Stimulated activated naive CD4-positive, alpha-beta T cell (primary cell): ENCODE measurements around the gene PCDHGB3.
A peak's percentile ranks its signal among the peaks of the same experiment; 100 is the strongest.
"Not testable (repeated sequence)": the region's sequence is repeated elsewhere in the genome, so short reads cannot be mapped to it uniquely, and the experiment has no call there.

ENCODE experiments used
- DNase-seq, 6 experiments: peaks; one replicate each; lab custom pipeline; 2025; lab: John Stamatoyannopoulos, UW

Gene PCDHGB3

GRCh38 chr5:141392429-141393198, 22.6 kb downstream of the PCDHGB3 start, which contains the start of gene PCDHGA8:
Gene PCDHGA8 (plus strand): TSS chr5:141392633. CDS start chr5:141392814, 181 bp downstream.
- no peak for DNase-seq

- no peak for DNase-seq
Observed at GRCh38 chr5:141393267-141393666, 23.2 kb downstream of the PCDHGB3 start.

GRCh38 chr5:141394401-141395187, 24.6 kb downstream of the PCDHGB3 start:
- not testable (repeated sequence) for DNase-seq

- peak in 3 of 6 experiments; percentile 17 to 36 (median 33) for DNase-seq
Observed at GRCh38 chr5:141397756-141398551, 27.9 kb downstream of the PCDHGB3 start, which contains the start of gene PCDHGB5. Gene PCDHGB5 (plus strand): TSS chr5:141397947. CDS start chr5:141398128, 181 bp downstream.

GRCh38 chr5:141398608-141399007, 28.6 kb downstream of the PCDHGB3 start:
- DNase-seq = no peak

- DNase-seq = no peak
Observed at GRCh38 chr5:141399555-141400258, 29.7 kb downstream of the PCDHGB3 start.

GRCh38 chr5:141402553-141403243, 32.7 kb downstream of the PCDHGB3 start, which contains the start of gene PCDHGA9:
Gene PCDHGA9 (plus strand): TSS chr5:141402778. CDS start chr5:141402953, 175 bp downstream.
- no peak for DNase-seq

GRCh38 chr5:141403387-141403786, 33.3 kb downstream of the PCDHGB3 start:
- DNase-seq = no peak

GRCh38 chr5:141407790-141408505, 37.9 kb downstream of the PCDHGB3 start, which contains the start of gene PCDHGB6:
Gene PCDHGB6 (plus strand): TSS chr5:141408021. CDS start chr5:141408203, 182 bp downstream.
- peak in 3 of 6 experiments; percentile 23 to 37 (median 24) for DNase-seq

GRCh38 chr5:141409598-141410306, 39.7 kb downstream of the PCDHGB3 start:
- no peak for DNase-seq

- no peak for DNase-seq
Observed at GRCh38 chr5:141411575-141411974, 41.5 kb downstream of the PCDHGB3 start.

- peak in 5 of 6 experiments; percentile 21 to 56 (median 31) for DNase-seq
Observed at GRCh38 chr5:141412854-141413539, 43.0 kb downstream of the PCDHGB3 start, which contains the start of gene PCDHGA10. Gene PCDHGA10 (plus strand): TSS chr5:141412987. CDS start chr5:141413176, 189 bp downstream.

GRCh38 chr5:141413540-141414069, 43.6 kb downstream of the PCDHGB3 start:
- no peak for DNase-seq

- not testable (repeated sequence) for DNase-seq
Observed at GRCh38 chr5:141414548-141415274, 44.7 kb downstream of the PCDHGB3 start.

GRCh38 chr5:141415275-141415618, 45.2 kb downstream of the PCDHGB3 start:
- not testable (repeated sequence) for DNase-seq

GRCh38 chr5:141417494-141418172, 47.6 kb downstream of the PCDHGB3 start, which contains the start of gene PCDHGB7:
Gene PCDHGB7 (plus strand): TSS chr5:141417677. CDS start chr5:141417860, 183 bp downstream.
- peak in 3 of 6 experiments; percentile 18 to 28 (median 27) for DNase-seq
